Endometrium (tissue), 2 donors: ENCODE results near the gene PLEKHA6.

Experiments
- FAIRE-seq: peaks from 2 replicates; lab custom pipeline; 2012; peaks lifted over from hg19 to GRCh38; lab: Jason Lieb, UNC
- donor health status: control.
- donor health status: control.

The PLEKHA6 gene

GRCh38 chr1:204190212-204191211 is 169.2 kb downstream of the PLEKHA6 start:
- FAIRE-seq = no peak

- no peak for FAIRE-seq
These were observed 170.6 kb downstream of the PLEKHA6 start for GRCh38 chr1:204188959-204189639.

DNA sequence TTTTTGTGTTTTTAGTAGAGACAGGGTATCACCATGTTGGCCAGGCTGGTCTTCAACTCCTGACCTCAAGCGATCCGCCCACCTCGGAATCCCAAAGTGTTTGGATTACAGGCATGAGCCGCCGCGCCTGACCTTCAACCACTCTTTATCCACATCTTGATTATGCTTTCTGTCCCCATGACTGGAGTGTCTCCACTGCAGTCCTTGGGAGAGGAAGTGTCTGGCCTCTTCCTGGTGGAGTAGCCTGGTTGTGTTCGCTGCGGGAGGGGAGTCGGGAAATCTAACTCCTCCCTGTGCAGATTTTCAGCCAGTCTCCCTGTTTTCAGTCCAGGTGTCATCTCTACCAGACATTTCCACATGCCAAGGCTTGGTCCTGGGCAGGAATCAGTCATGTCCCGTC is 173.1 kb downstream of the PLEKHA6 start:
- FAIRE-seq = no peak

DNA sequence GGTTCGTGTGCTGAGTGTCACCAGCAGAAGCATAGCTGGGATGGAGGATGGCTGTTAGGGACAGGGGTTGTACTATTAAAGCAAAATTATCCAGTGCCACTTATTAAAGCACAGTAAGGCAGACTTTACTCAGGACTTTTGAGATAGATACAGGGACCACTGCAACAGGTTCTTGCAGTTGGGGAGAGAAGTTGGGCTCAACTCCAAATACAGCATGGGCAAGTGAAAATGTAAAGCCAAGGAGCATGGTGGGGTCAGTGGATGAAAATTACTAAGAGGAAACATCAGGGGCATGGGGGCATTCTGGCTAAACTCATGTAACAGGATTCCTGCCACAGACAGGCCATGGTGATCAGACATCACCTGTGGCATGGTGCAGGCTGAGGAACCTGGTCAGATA is 178.6 kb downstream of the PLEKHA6 start:
- no peak for FAIRE-seq

GRCh38 chr1:204180133-204180532 is 179.6 kb downstream of the PLEKHA6 start:
- FAIRE-seq = no peak

DNA sequence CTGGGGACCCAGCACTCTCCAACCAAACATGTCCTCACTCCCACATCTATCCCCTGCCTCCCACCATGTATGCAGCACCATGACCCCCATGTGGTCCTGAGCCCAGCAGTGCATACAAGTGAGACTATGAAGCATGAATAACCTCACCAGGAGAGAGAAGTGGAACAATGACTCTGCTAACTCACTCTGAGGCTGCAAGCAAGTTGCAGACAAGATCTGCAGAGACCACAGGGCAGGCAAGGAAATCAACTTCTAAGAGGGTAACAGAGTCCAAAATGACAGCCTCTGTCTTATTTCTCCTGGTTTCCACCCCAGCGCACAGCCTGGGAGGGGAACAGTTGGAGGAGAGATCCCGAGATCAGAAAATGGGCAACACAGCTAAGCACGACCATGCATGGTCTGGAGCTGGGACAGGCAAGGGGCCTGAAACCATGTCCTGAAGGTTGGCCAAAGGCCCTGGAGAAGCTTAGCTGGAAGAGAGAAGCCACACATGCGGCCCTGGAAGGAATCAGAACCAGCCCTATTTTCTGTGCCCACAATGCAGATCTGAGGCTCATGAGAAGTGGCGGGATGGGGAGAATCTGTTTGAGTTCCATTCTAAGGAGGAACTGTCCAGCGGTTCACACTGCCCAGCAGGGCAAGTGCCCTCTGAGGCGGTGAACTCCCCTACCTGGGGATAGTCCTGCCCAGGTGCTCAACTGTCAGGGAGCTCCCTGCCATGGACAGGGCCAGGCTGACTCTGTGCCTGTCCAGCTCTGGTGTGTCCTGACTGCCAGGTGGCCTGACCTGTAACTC is 181.0 kb downstream of the PLEKHA6 start:
- no peak for FAIRE-seq

GRCh38 chr1:204177133-204177532 is 182.6 kb downstream of the PLEKHA6 start:
- no peak for FAIRE-seq

- FAIRE-seq = no peak
These were observed 183.7 kb downstream of the PLEKHA6 start for GRCh38 chr1:204176049-204176448.

GRCh38 chr1:204174958-204175357 is 184.8 kb downstream of the PLEKHA6 start:
- FAIRE-seq = no peak

GRCh38 chr1:204172404-204173029 is 187.2 kb downstream of the PLEKHA6 start:
- no peak for FAIRE-seq

DNA sequence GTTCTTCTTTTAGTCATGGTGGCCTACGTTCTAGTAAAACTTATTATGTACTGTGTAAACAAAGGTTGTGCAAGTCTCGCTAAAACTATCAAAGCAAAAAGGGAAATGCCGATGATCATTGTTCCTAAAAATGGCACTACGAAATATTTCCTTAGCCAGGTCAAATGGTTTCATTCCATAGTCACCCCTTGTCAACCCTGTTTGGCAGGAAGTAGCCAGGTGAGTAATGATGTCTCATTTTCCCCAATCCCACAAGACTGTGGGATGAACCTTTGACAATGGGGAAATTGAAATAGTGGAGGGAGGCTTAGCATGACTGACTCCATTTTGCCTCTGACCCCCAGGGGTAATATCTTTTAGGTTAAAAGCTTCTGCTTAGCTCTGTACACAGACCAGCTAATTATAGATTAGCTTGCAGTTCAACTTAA is 188.0 kb downstream of the PLEKHA6 start:
- no peak for FAIRE-seq

DNA sequence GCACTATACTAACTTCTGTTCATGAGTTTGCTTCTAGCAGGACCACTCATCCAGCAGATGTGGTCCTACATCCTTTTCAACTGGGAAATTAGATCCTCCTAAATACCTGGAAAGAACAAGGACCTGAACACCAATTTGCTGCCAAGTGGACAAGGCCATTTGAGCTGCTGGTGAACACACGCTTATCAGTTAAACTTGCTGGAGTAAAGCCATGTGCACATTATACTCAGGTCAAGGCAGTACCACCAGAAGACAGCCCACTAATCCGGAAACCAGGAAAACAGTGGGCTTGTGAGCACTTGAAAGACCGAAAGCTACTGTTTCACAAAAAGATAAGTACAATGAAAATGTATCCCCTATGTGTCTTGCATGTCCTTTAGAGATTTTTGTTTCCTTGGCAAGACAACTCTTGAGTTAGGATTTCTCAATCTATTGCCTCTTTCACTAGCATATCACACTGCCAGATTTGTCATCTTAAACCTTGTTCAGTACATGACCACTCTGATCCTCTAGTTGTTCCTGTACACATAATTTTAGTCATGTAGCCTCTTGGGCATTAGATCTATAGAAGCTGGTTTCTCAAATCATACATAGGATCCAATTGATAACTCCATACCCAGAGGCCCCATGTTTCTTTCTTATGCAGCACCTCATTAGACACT is 189.1 kb downstream of the PLEKHA6 start:
- no peak for FAIRE-seq

- no peak for FAIRE-seq
These were observed 189.9 kb downstream of the PLEKHA6 start for GRCh38 chr1:204169858-204170257.
